COLO668 (cell line): ENCODE data around the gene OBP2A.

Source experiments
- DNase-seq: peaks from one replicate; lab custom pipeline; 2025; ENCODE audit not compliant: unreplicated experiment; lab: John Stamatoyannopoulos, UW

The OBP2A gene

DNA sequence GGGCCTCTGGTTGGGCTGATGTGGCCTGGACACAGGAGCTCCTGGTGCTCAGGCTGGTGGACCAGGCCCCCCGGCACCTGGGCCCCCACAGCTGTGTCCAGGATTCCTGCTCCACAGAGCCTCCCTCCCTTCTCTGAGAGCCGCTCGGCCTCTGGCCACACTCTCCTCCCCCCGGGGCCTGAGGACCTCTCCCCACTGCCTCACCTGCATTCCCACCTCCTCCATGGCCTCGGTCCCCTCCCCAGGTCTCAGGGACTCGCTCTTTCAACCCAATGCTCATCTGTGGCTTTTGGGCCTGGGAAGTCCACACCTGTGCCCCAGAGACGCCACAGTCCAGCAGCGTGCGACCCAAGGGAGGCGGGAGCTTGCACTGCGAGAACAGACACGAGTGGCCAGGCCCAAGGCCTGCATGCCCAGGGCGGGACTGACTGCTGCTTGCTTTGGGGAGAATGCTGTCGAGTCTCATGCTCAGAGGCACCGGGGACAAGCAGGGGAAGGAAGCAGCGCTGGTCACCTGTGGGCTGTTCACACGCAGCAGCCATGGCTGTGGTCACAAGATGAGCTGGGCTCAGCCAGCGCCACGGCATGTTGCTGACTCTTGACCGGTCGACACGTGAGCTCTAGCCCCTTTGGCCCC is 30.2 kb downstream of the OBP2A start:
- no peak for DNase-seq

DNA sequence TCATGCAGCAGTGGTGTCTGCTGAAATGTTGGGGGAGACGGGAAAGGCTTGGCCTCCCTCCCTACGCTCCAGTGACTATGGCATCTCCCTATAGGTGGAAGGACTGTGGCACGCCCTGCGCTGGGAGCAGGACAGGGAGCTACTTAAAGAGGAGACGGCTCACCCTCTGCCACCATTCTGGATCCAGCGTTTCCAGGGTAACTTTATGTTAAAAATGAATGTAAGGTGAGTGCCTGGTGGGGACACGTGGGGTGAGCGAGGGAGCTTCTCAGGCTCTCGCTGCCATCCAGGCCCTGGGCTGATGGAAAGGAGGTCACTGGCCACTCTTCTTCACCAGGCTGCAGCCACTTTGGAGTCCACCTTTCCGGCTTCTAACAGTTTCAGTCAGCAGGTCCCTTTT is 31.3 kb downstream of the OBP2A start:
- no peak for DNase-seq

GRCh38 chr9:135579356-135579755 is 33.4 kb downstream of the OBP2A start:
- no peak for DNase-seq

DNA sequence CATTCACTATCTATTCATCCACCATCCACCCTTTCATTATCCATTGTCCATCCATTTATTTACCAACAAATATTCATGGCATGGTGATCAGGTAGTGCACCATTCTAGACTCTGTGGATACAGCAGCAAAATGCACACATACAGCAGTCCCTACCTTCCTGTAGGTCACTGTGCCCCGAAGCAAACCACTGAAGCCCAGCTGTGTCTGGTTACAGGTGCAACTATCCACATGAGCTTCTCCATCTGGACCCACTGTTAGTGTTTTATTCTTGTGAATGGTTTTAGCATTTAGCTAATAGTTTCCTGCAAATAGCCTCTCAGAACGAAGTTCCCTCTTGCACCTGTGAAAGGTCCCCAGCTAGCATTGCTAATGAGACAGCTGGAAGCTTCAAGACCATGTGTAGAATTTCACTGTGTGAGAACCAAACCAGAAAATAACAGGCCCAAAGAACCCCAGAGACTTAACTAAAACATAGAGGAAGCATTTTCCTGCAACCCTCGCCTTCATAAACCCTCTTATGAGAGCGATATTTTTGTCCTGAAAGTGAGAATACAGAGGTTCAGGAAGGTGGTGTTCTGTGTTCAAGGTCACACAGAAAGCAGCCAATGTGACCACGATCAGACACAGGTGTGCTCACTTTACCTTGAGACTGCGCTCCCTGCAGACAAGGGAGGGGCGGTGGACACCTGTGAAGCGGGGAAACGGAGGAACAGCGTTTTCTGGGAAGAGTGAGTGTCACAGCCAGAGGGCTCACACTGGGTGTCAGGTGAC is 34.1 kb downstream of the OBP2A start:
- DNase-seq = no peak

GRCh38 chr9:135580664-135581380 is 34.9 kb downstream of the OBP2A start:
- no peak for DNase-seq

DNA sequence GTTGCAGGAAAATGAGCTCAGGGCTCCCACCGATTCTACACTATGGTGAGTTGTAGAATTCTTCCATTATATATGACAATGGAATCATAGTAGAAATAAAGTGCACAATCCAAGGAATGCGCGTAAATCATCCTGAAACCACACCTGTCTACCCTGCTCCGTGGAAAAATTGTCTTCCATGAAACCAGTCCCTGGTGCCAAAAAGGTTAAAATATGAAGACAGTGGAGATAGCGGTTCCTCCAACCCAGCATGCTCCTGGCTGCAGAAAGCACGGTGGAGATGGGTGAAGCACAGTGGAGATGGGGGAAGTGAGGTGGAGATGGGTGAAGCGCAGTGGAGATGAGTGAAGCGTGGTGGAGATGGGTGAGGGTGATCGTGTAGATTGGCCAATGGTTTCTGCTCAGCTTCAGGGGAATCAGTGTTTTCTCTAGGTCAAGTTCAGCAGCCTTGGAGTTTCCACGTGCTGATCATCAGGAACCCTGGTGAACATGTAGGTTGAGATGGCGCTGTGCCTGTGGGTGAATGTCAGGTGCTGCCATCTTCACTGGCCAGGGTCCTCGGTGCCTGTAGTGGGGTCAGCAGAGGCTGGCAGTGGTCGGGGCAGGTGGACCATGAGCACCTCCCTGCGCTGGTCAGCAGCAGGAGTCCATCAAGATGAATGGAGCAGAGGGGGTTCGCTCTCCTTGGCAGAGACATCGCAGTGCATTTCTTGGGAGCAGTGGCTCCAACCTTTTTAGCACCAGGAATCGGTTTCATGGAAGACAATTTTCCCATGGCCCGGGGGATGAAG is 35.9 kb downstream of the OBP2A start:
- no peak for DNase-seq

DNA sequence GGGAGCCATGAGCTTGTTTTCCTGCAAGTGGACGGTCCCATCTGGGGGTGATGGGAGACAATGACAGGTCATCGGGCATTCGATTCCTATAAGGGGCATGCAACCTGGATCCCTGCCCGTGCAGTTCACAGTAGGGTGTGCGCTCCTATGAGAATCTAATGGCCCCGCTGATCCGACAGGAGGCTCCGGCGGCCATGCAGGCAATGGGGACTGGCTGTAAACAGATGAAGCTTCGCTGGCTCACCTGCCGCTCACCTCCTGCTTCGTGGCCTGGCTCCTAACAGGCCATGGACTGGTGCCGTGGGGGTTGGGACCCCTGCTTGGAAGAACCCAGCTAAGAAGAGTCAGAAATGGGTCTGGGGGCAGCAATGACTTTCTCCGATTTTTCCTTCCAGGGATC is 36.6 kb downstream of the OBP2A start:
- DNase-seq = no peak

DNA sequence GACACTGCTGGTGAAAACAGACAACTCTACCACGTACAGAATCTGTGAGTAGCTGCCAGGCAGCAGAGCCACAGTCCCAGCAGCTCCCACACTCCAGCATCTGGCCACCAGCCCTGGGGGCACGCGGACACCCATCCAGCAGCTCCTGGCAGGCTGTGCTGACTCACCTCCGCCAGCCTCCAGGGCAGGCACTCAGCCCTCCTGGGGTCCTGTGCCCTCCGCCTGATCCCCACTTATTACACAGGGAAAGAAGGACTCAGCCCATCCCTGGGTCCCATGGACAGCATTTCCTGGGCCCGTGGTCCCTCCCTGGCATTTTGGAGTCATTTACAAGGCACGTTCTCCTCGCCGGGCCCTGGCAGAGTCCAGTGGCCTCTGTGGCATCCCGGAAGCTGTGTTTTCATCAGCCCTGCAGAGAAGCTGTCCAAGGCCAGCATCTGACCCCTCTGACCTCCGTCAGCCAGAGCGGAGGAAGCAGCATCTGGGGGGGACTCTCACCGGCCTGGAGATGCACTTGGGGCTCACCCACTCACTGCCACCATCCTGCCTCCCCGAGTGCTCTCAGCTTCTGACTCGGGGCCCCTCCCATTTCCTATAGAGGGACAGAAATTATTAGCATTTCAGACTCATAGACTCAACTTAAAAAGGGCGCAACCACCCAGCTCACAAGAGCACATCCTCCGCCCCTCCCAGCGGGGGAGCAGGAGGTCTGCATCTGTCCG is 37.2 kb downstream of the OBP2A start:
- DNase-seq = no peak

GRCh38 chr9:135583688-135584011 is 37.7 kb downstream of the OBP2A start:
- no peak for DNase-seq

DNA sequence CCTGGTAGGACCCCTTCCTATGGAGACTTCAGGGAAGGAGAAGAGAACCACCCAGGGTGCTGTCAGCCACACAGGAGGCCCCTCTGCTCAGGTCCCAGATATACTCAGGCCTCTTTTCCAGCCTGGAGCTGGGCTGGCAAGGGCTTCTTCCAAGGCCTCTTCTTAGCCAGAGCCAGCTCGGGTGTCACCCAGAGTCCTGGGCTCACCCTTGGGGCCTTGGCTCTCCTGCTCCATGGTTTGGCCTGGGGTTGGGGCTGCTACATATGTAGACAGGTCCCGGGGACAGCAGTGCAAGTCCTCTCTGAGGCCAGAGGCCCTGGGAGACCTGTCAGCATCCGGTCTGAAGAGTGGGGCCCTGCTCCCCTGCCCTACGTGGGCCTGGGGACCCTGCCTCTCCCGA is 38.4 kb downstream of the OBP2A start:
- DNase-seq = no peak

DNA sequence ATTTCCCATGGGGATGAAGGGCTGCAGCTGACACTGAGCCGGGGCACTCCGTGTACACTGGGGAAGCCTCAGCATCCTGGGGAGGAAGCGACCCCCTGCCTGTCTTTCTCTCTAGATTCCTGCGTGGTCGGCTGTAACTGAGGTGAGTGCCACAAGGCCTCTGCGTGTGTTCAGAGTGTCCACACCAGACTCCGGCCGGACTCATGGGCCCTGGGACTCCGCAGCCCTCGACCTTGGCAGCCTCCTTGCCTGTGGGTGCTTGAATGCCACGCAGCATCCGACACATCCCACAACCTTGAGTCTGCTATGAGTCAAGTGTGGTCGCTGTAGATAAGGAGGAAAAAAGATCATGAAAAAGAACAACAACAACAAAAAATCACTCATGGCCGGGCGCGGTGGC is 39.0 kb downstream of the OBP2A start:
- no peak for DNase-seq

DNA sequence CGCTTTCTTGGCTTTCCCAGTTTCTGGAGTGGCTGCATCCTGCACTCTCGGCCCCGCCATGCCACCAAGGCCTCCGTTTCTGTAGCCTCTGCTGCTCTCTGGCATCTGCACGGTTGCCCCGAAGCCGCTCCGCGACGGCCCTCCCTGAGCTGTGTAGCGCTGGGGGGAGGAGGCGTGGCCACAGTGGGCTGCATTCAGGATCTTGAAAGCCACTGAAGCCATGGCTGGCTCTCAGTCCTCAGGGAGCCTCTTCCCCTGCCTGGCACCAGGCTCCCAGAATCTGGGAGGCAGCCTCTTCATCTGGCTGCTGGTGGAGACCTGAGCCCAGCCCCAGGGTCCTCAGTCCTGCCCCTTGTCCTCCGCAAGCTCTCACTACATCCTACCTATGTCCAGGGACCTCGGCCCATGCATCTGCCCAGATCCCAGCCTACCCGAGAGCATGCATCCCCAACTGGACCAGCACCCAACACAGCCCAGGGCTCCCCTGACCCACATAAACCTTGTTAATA is 40.7 kb downstream of the OBP2A start:
- no peak for DNase-seq

- no peak for DNase-seq
These were observed 41.7 kb downstream of the OBP2A start for GRCh38 chr9:135587658-135588057.

GRCh38 chr9:135588371-135588770 is 42.4 kb downstream of the OBP2A start:
- DNase-seq = no peak

GRCh38 chr9:135588886-135589595 is 43.1 kb downstream of the OBP2A start:
- no peak for DNase-seq

GRCh38 chr9:135589596-135590485 is 43.9 kb downstream of the OBP2A start:
- no peak for DNase-seq

- no peak for DNase-seq
These were observed 44.7 kb downstream of the OBP2A start for GRCh38 chr9:135590486-135591079.

DNA sequence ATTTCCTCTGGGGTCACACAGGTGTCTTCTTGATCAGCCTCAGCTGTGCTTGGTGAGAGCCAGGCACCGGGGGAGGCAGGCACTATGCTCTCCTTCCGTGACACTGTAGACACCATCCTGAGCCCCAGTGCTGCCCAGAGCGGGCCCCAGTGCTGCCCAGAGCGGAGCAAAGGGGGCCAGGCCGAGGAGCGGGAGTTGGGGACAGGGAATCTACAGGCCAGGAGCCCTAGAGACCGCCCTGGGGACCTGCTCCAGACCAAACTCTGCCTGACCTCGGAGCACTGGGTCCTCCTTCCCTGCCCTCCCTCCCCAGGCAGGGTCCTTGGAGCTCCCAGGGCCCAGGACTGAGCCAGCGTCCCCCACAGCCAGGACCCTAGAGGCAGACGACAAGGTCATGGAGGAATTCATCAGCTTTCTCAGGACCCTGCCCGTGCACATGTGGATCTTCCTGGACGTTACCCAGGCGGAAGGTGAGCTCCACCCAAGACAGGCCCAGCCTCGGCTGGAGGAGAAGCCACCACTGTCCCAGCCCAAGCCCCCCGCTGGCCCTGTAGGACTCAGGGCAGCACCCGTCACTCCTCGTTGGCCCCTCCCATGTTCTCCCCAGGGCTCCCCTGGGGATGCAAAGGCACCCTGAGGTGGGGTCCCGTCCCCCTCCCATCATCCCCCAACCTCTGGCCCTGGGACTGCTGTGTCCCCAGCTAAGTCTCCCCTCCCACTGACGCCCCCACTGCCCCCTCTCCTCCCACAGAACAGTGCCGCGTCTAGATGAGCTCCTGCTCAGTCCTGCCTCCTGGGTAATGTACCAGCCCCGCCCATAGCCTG is 45.8 kb downstream of the OBP2A start:
- DNase-seq = no peak
